NCI-H2196 (cell line): Measurements from ENCODE around the gene MEIS2.

Experiments
- DNase-seq: peaks from one replicate; lab custom pipeline; 2025; ENCODE audit not compliant: unreplicated experiment; lab: John Stamatoyannopoulos, UW

MEIS2 gene

GRCh38 chr15:37112971-37113670, 12.8 kb upstream of the MEIS2 start:
- no peak for DNase-seq

DNA sequence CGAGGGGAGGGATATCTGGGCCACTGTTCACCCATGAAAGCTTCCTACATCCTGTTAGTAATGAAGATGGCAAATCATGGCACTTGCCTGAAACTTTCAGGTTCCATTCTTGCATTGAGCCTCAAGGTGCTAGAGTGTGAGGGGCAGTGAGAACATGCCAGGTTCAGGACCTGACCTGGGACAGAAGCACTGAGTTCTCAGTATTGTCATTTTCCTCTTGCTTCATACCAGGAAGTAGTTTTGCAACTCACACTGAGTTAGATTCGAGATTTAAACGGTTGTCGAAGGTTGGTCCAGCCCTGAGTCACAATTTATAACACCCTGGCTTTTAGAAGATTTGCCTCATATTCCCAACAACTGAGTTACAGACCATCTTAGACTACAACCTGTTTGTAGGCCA, 11.8 kb upstream of the MEIS2 start:
- no peak for DNase-seq

DNA sequence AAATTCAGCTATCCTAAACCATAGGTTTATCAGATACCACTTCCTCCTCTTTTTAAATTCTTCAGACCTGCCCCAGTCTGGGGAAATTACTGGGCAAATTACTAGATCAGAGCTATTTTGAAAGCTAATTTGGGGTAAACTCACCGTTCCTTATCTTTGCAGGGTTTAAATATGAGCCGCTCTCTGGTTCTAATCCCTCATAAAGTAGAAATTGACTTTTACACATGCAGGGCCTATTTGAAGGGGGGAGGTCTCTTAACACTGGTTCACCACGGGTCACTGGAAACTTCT, 11.0 kb upstream of the MEIS2 start:
- DNase-seq = no peak

DNA sequence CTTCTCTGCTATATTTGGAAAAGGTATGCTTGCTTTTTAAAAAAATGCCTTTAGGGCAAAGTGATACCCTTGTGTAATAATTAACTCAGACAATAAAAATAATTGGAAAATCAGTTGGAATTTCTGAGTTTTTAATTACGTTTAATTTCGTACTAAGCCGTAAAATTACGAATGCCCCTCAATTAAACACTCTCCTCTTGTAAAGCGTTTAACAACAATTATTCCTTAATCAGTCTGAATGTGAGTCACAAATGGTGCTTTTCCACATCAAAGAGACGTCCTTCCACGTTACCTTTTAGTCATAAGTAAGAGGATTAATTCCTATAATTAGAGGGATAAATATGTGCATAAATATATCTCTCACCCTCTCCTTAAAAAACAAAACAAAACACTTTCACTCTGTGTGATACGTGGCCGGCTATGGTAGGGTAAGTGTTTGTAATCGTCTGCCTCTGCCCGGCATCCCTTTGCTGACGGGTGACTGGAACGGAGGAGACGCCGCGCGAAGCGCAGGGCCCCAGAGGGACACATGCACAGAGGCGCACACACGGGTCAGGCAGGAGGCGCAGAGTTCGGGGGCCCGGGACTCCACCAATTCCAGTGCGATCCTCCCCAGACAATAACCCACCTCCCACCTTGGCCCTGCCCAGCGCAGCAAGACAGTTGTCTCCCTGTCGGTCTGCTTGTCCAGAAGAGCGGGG, 9.7 kb upstream of the MEIS2 start:
- DNase-seq = no peak

DNA sequence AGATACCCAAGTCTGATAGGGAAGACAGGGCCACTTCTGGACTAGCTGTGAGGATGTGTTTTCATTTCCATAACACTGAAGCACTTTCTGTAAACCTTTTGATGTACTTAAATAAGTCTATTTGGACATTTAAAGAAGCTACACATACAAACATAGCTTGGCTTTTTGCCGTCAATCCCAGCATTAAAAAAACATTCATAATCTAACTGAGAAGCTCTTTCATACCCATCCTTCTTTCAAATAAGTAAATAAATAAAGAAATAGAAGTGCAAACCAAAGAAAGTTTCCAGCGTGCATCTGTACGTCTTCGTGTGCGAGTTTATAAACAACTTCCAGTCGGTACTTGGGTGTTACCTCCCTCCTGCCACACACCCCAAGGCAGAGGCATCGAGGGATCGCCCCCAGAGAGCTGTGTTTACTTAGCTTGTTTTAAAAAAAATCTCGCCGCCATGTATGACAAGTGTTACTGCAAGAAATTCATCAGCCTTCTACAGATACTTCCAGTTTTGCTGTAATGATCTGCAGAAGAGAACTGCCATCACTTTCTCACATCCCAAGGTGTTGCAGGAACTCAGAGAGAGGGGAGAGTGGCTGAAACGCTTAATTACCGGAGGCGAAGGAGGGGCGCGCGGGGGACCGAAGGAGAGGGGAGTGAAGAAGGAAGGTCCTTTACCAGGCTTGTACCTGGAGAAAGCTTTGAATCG, 9.0 kb upstream of the MEIS2 start:
- no peak for DNase-seq

- DNase-seq = no peak
Measured at GRCh38 chr15:37108381-37109167, 8.2 kb upstream of the MEIS2 start.

- DNase-seq = no peak
Measured at GRCh38 chr15:37107744-37108380, 7.5 kb upstream of the MEIS2 start.

- DNase-seq = no peak
Measured at GRCh38 chr15:37107071-37107743, 6.9 kb upstream of the MEIS2 start.

DNA sequence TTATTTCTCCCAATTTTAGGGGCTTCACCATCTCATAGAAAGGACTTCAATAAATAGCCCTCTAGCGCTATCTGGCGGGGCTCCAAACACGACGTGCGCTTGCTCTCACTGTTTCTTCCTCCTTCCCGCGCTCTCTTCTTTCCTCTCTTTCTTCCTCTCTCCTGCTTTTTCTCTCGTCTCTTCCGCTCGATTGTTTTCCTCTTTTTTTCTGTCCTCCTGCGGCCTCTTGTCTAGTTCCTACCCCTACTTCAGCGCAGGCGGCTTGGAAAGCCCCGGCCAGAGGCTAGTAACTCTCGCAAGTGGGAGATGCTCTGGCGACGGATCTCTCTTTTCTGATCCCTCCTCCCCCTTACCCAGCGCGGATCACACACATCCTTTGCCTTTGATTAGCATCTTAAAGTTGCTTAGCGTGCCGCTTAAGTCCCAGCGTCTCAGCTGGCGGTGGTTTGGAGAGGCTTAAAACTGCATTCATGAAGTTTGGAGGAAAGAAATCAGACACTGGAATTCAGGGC, 6.2 kb upstream of the MEIS2 start:
- DNase-seq = no peak

- DNase-seq = no peak
Measured at GRCh38 chr15:37105889-37106288, 5.5 kb upstream of the MEIS2 start.

- no peak for DNase-seq
Measured at GRCh38 chr15:37105029-37105428, 4.7 kb upstream of the MEIS2 start.

- DNase-seq = no peak
Measured at GRCh38 chr15:37104424-37104981, 4.2 kb upstream of the MEIS2 start.

DNA sequence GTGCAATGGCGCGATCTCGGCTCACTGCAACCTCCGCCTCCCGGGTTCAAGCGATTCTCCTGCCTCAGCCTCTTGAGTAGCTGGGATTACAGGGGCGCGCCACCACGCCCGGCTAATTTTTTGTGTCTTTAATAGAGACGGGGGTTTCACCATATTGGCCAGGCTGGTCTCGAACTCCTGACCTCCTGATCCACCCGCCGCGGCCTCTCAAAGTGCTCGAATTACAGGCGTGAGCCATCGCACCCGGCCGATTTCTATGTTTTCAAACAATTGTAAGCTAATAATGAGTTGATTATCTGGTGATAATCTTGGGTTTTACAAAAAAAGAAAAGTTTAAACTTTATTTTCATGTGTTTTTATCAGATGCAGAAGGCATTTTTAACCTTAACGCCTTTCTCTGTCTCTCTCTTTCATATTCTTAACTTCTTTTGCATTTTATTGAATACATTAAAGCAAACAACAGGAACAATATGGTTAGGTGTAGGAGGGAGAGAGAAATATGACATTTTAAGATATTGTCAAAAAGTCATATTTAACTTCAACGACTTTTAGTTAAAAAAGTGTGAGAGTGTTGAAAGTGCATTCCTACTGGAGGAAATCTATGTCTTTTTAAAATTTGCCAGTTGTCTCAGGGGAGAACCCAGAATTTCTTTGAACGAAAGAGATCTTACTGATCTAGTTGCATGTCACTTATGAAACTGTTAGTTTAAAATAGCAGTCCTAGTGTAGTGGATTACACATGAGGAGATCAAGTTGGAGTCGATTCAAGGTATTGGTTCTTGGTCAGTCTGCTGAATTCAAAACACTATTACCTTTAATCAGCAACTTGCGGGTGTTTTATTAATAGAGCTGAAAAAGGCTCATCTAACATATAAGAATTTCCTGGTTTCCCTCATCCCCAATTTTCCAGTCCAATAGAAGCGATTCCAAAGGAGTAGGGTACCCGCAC, 3.4 kb upstream of the MEIS2 start:
- no peak for DNase-seq

DNA sequence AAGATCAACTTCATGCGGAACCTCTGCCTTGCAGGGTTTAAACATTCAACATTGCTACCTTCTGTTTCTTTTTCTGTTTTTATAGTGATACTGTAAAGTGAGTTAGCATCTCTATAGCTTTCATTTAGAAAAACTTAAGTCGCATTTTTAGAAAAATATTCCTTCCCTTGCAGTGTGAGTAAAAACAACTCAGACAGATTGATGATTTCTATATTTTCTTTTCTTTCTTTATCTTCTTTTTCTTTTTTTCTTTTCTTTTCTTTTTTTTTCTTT, 2.8 kb upstream of the MEIS2 start:
- no peak for DNase-seq

DNA sequence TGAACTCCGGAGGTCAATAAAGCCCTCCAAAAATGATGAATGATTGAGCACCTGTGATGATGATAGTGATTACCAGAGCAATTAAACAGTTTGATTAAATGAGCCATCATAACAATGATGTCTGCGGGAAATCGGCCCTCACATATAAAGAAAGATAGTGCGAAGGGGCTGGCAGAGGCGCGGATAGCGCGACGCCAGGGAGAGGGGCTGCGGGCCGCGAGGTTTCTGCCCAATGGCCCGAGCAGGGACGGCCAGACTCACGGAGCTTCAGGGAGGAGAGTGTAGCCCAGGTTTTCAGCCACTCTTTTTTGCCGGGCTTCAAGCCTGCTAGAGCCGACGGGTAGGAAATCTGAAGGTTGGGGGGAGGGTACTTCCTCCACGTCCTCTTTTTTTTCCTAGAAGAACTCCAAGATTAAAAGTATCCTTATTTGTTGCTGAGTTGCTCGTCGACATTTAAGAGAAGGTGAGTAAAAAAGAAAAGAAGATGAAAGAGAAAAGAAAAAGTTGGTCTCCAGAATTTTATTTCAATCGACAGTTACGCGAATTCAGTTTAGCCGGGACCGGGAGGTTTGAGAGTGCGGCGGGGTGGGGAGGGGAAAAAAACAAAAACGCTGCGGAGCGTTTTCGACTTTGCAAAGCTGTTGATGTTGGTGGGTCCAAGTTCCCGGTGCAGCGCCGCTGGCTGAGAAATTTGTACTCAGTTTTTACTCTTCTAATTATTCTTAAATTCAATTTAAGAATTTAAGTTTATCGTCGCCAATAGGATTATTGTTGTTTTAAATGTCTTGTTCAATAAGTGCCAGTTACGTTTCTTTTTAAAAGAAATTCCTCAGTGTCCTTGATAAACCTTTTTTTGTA, 2.2 kb upstream of the MEIS2 start:
- no peak for DNase-seq

- DNase-seq = no peak
Measured at GRCh38 chr15:37101980-37102304, 1.6 kb upstream of the MEIS2 start.

DNA sequence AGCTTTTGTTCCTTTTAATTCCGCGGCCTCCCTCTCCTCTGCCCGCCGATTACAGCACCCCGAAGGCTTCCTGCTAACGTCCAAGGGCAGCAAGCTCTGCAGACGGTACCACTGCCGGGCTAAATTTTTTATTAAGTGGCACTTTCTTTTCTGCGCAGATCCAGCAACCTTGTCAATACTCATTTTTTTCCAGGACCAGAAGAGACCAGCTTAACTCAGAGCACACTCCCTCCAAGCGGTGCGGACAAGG, 542 bp upstream of the MEIS2 start:
- DNase-seq = no peak

DNA sequence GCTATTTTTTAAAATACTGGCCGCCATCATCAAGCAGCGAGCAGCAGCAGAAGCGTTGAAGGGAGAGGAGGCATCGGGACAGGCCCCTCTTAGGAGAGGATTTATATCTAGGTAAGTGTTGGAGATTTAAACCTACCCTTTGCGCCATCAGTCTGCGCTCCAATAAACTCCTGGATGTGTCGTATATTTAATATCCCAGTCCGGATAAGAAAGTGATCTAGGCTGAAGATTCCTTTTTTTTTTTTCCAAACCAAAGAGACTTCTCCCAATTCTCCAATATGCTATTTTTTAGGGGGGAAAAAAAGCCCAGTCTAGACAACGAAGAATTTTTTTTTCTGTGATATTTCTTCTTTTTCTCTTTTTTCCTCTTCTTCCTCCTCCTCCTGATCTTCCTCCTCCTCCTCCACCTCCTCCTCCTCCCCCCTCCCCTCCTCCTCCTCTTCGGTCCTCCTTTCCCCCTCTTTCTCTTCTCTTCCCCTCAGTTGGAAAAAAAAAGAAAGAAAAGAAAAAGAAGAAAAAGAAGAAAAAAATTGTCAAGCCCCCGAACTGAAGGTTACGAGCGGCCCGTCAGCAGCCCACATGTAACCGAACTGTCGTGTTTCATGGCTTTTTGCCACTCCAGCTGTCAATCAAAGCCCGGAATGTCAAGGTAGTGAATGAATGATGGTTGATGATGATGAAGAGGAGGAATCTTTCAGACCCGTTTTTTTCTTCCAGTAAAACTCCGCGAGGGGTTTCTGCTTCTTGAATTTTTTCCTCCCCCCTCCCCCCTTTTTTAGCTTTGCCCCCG, 835 bp downstream of the MEIS2 start:
- DNase-seq = no peak
